H1 (cell line): Measurements from ENCODE around the gene RELCH. TPM values are rescaled to one million over a fixed set of nuclear protein-coding genes. Genes with fewer than 3 reads are reported as not detected.

ENCODE experiments used
- ATF2 ChIP-seq: IDR thresholded peaks from 2 replicates; pipeline ENCODE4 v1.6.1; 2012; ENCODE audit warnings: low read length, inconsistent platforms
- BRCA1 ChIP-seq: IDR thresholded peaks from 2 replicates; pipeline ENCODE4 v1.6.1; 2012; ENCODE audit warnings: low read depth, low read length, improper control_type of control experiment
- CHD1 ChIP-seq: IDR thresholded peaks from 2 replicates; pipeline ENCODE4 v1.6.1; 2012; ENCODE audit warnings: low read depth, low read length, improper control_type of control experiment
- RAD21 ChIP-seq, 2 experiments: IDR thresholded peaks in 1 of 2; conservative IDR thresholded peaks in 1 of 2; 2 replicates each; pipeline ENCODE4 v1.6.1; 2011; ENCODE audit warnings: low read depth in 2 of 2, low read length in 2 of 2, improper control_type of control experiment in 1 of 2, inconsistent platforms in 1 of 2, mild to moderate bottlenecking in 1 of 2, moderate library complexity in 1 of 2
- polyA plus RNA-seq, 7 experiments: library from polyadenylated mRNA; depleted of rRNA in 3 of 7; stranded (reverse) in 5 of 7; unstranded in 2 of 7; fragments of >200 nt in 5 of 7; fragments of 200-250 nt in 2 of 7; gene quantifications; 1 replicate in 5 of 7; 2 replicates in 1 of 7; 4 replicates in 1 of 7; pipeline versions ENCODE4 v1.2.1 to v1.2.3, GENCODE V29; 2011 to 2013; ENCODE audit warnings: missing spikeins in 2 of 7, mixed read lengths in 2 of 7
- total RNA-seq: library from RNA; stranded (reverse); fragmentation: NEBNext Ultra II Directional; extraction: Animal tissue kit (Norgen Biotek cat#: 25700); gene quantifications from 2 replicates; pipeline ENCODE4 v1.2.1, GENCODE V29; 2021

The RELCH gene
- total and polyA plus RNA-seq, 2 of the 8 experiments (the other 6 are each of a cell fraction or from before 2014, with no cell fraction given): 7.3 to 26.9 TPM

- no peak for TF ChIP-seq RAD21 (IDR thresholded peaks at IDR 0.05 in 1 of 2, conservative IDR thresholded peaks at IDR 0.05 in 1 of 2; ENCODE audit: low read depth in 2 of 2, low read length in 2 of 2)
- TF ChIP-seq ATF2: no peak
- TF ChIP-seq CHD1: no peak
- no peak for TF ChIP-seq BRCA1
- TF ChIP-seq, all 59 proteins: peak for 0
These were observed 156.3 kb downstream of the RELCH start (continued) for GRCh38 chr18:62343316-62343715.
